Mesendoderm (in vitro differentiated cells): ENCODE results near the gene CCDC138.

Experiments used
- DNase-seq: peaks from one replicate; pipeline ENCODE4 v3.0.0; 2013
- H2AK5ac ChIP-seq: 2 replicates; pipeline ENCODE4 v1.6.1; 2013; ENCODE audit warnings: low read length, inconsistent platforms
- H2BK120ac ChIP-seq: 2 replicates; pipeline ENCODE4 v1.6.1; 2013; ENCODE audit warnings: low read depth, mild to moderate bottlenecking, low read length, moderate library complexity, mixed read lengths
- H2BK15ac ChIP-seq: replicated peaks from 2 replicates; pipeline ENCODE4 v1.6.1; 2013; ENCODE audit warnings: low read depth, mild to moderate bottlenecking, moderate library complexity
- H2BK5ac ChIP-seq: 2 replicates; pipeline ENCODE4 v1.6.1; 2013; ENCODE audit warnings: low read length, inconsistent platforms
- H3K18ac ChIP-seq: 2 replicates; pipeline ENCODE4 v1.6.1; 2013; ENCODE audit warnings: mild to moderate bottlenecking, low read length, mixed read lengths
- H3K23ac ChIP-seq: one replicate; pipeline ENCODE4 v1.6.1; 2013; ENCODE audit warnings: low read length
- H3K27ac ChIP-seq: 2 replicates; pipeline ENCODE4 v1.5.1; 2013; ENCODE audit warnings: low read depth, mild to moderate bottlenecking, inconsistent platforms, low read length, moderate library complexity
- H3K27me3 ChIP-seq: 2 replicates; pipeline ENCODE4 v1.6.1; 2013; ENCODE audit warnings: low read length, control low read depth, mild to moderate bottlenecking, inconsistent platforms; ENCODE audit not compliant: insufficient read depth, poor library complexity
- H3K36me3 ChIP-seq: 2 replicates; pipeline ENCODE4 v1.6.1; 2013; ENCODE audit warnings: low read length, inconsistent platforms; ENCODE audit not compliant: control insufficient read depth, insufficient read depth
- H3K4ac ChIP-seq: one replicate; pipeline ENCODE4 v1.6.1; 2013; ENCODE audit warnings: low read depth, mild to moderate bottlenecking, low read length, moderate library complexity
- H3K4me1 ChIP-seq: 2 replicates; pipeline ENCODE4 v1.6.1; 2013; ENCODE audit warnings: low read depth, low read length, inconsistent platforms; ENCODE audit not compliant: control insufficient read depth
- H3K4me2 ChIP-seq: 2 replicates; pipeline ENCODE4 v1.6.1; 2013; ENCODE audit warnings: low read length
- H3K4me3 ChIP-seq: 2 replicates; pipeline ENCODE4 v1.5.1; 2013; ENCODE audit warnings: mild to moderate bottlenecking, low read length
- H3K56ac ChIP-seq: one replicate; pipeline ENCODE4 v1.6.1; 2013; ENCODE audit warnings: low read length
- H3K79me1 ChIP-seq: 2 replicates; pipeline ENCODE4 v1.6.1; 2013; ENCODE audit warnings: low read length, inconsistent platforms
- H3K79me2 ChIP-seq: 2 replicates; pipeline ENCODE4 v1.6.1; 2013; ENCODE audit warnings: mild to moderate bottlenecking, low read length; ENCODE audit not compliant: control insufficient read depth, insufficient read depth
- H3K9ac ChIP-seq: 2 replicates; pipeline ENCODE4 v1.6.1; 2013; ENCODE audit warnings: low read length, inconsistent platforms
- H4K5ac ChIP-seq: one replicate; pipeline ENCODE4 v1.6.1; 2013; ENCODE audit warnings: low read length
- H4K8ac ChIP-seq: one replicate; pipeline ENCODE4 v1.6.1; 2013; ENCODE audit warnings: low read depth, mild to moderate bottlenecking, control low read depth, low read length, moderate library complexity
- WGBS: extraction: QIAGEN DNeasy Blood & Tissue Kit; methylation state at CpG from one replicate; pipeline ENCODE4 v1.1.7; 2013; ENCODE audit warnings: low lambda C conversion rate, missing lambda C conversion rate; ENCODE audit not compliant: insufficient coverage; ENCODE audit errors: extremely low coverage; 5-methylcytosine and 5-hydroxymethylcytosine counted together

The CCDC138 gene

DNA sequence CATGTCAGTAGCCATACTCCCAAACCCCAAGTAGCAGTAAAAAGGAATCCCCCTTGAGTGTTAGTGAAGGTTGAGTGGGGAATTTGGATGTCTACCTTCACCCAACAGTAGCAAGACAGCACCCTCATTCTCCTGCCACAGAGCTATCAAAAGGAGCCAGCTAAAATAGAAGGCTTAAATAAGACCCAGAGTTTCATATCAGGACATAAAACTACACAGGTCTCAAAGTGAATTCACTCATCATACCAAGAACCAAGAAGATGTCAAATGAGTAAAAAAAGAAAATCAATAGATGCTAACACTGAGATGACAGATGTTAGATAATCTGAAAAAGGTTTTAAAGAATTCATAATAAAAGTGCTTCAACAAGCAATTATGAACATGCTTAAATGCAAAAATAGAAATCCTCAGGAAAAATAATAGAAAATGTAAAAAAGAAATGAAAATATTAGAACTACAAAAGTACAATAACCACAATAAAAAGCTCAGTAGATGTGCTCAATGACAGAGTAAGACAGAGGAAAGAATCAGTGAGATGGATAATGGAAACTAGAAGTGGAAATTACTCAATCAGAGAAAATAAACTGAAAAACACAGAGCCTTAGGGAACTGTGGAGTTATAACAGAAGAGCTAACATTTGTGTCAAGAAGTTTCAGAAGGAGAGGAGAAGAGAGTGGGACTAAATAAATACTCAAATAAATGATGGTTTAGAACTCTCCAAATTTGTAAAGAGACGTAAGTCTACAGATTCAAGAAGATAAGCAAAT is 111.9 kb downstream of the CCDC138 start:
- no peak overlapping the region for H3K4ac ChIP-seq
- no peak overlapping the region for H2BK5ac ChIP-seq
- no peak overlapping the region for H2AK5ac ChIP-seq
- H3K79me1 ChIP-seq: no peaks in the 10 kb centered on the region
- no peak overlapping the region for H3K23ac ChIP-seq
- H3K79me2 ChIP-seq: no peaks in the 10 kb centered on the region
- no peak overlapping the region for H4K8ac ChIP-seq
- H3K4me3 ChIP-seq: no peak overlapping the region
- no peak overlapping the region for H3K56ac ChIP-seq
- DNase-seq: no peak
- H3K27ac ChIP-seq: no peak overlapping the region
- no CpG with 5 or more reads among the region's 1 CpG for WGBS
- no peak overlapping the region for H2BK120ac ChIP-seq
- H3K9ac ChIP-seq: no peak overlapping the region
- H3K36me3 ChIP-seq: no peaks in the 10 kb centered on the region
- H3K4me2 ChIP-seq: no peak overlapping the region
- no peaks in the 10 kb centered on the region for H3K4me1 ChIP-seq
- no peaks in the 10 kb centered on the region for H3K27me3 ChIP-seq
- no peak overlapping the region for H2BK15ac ChIP-seq
- no peak overlapping the region for H4K5ac ChIP-seq
- H3K18ac ChIP-seq: no peak overlapping the region

DNA sequence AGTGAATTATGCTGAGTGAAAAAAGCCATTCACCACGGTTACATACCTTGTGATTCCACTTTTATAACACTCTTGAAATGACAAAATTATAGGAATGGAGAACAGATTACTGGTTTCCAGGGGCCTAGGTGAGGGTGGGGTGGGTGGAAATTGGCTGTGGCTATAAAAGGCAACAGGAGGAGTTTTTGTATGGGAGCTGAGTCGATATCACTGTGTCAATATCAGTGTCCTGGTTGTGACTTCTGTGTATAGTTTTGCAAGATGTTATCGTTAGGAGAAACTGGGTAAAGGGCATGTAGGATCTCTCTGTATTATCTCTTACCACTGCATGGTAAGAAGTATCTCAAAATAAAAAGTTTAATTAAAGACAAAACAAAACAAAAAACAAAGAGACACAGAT is 118.1 kb downstream of the CCDC138 start:
- no peaks in the 10 kb centered on the region for H3K79me1 ChIP-seq
- H3K4me2 ChIP-seq: no peak overlapping the region
- H3K18ac ChIP-seq: no peak overlapping the region
- whole genome bisulfite sequencing: no CpG with 5 or more reads among the region's 3 CpGs
- H3K4me3 ChIP-seq: no peak overlapping the region
- DNase-seq: no peak
- H3K56ac ChIP-seq: no peak overlapping the region
- H3K79me2 ChIP-seq: no peaks in the 10 kb centered on the region
- no peaks in the 10 kb centered on the region for H3K27me3 ChIP-seq
- H3K27ac ChIP-seq: no peak overlapping the region
- H3K9ac ChIP-seq: no peak overlapping the region
- H3K4ac ChIP-seq: no peak overlapping the region
- H4K8ac ChIP-seq: no peak overlapping the region
- no peak overlapping the region for H2BK15ac ChIP-seq
- H2BK5ac ChIP-seq: no peak overlapping the region
- H2BK120ac ChIP-seq: no peak overlapping the region
- no peak overlapping the region for H2AK5ac ChIP-seq
- H4K5ac ChIP-seq: no peak overlapping the region
- H3K36me3 ChIP-seq: no peaks in the 10 kb centered on the region
- no peak overlapping the region for H3K23ac ChIP-seq
- no peaks in the 10 kb centered on the region for H3K4me1 ChIP-seq

DNA sequence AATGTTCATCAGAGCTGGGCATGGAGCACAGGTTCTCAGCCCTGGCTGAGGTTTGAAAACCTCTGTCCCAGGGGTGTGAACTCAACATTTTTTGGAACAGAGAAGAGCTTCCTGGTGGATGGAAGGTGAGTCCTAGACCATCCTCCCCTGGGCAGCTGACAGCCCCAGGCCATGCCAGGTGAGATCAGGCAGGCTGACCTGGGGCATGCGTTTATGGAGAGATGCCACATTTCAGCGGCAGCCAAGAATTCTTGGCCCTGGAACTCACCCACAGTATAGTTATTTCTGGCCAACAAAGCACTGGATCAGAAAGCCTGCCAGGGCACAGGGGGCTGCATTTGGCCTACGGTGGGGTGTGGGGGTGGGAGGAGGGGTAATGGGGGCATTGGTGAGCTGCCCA is 118.6 kb downstream of the CCDC138 start:
- H2AK5ac ChIP-seq: no peak overlapping the region
- H3K9ac ChIP-seq: no peak overlapping the region
- H3K4me3 ChIP-seq: no peak overlapping the region
- no peaks in the 10 kb centered on the region for H3K79me1 ChIP-seq
- no peak overlapping the region for H3K56ac ChIP-seq
- DNase-seq: no peak
- H4K5ac ChIP-seq: no peak overlapping the region
- H3K27ac ChIP-seq: no peak overlapping the region
- no peak overlapping the region for H3K4ac ChIP-seq
- H2BK5ac ChIP-seq: no peak overlapping the region
- H3K18ac ChIP-seq: no peak overlapping the region
- H3K4me1 ChIP-seq: no peaks in the 10 kb centered on the region
- H2BK120ac ChIP-seq: no peak overlapping the region
- H4K8ac ChIP-seq: no peak overlapping the region
- H2BK15ac ChIP-seq: no peak overlapping the region
- H3K27me3 ChIP-seq: no peaks in the 10 kb centered on the region
- H3K79me2 ChIP-seq: no peaks in the 10 kb centered on the region
- H3K23ac ChIP-seq: no peak overlapping the region
- no CpG with 5 or more reads among the region's 3 CpGs for WGBS
- H3K36me3 ChIP-seq: no peaks in the 10 kb centered on the region
- no peak overlapping the region for H3K4me2 ChIP-seq

- Histone ChIP-seq H3K4me1 (no peaks in the 10 kb centered on the region), H3K4me3 (no peak overlapping the region), H3K79me2 (no peaks in the 10 kb centered on the region), H3K56ac (no peak overlapping the region), H3K18ac (no peak overlapping the region), H3K27me3 (no peaks in the 10 kb centered on the region), H3K79me1 (no peaks in the 10 kb centered on the region), H2AK5ac (no peak overlapping the region), H3K27ac (no peak overlapping the region), H3K4ac (no peak overlapping the region), H3K36me3 (no peaks in the 10 kb centered on the region), H2BK15ac (no peak overlapping the region), H3K9ac (no peak overlapping the region), H2BK120ac (no peak overlapping the region), H2BK5ac (no peak overlapping the region), H3K23ac (no peak overlapping the region), H4K5ac (no peak overlapping the region), H4K8ac (no peak overlapping the region), H3K4me2 (no peak overlapping the region)
- WGBS: no CpG with 5 or more reads among the region's 13 CpGs
- DNase-seq: no peak
These were observed 119.3 kb downstream of the CCDC138 start for GRCh38 chr2:108905906-108906305.

DNA sequence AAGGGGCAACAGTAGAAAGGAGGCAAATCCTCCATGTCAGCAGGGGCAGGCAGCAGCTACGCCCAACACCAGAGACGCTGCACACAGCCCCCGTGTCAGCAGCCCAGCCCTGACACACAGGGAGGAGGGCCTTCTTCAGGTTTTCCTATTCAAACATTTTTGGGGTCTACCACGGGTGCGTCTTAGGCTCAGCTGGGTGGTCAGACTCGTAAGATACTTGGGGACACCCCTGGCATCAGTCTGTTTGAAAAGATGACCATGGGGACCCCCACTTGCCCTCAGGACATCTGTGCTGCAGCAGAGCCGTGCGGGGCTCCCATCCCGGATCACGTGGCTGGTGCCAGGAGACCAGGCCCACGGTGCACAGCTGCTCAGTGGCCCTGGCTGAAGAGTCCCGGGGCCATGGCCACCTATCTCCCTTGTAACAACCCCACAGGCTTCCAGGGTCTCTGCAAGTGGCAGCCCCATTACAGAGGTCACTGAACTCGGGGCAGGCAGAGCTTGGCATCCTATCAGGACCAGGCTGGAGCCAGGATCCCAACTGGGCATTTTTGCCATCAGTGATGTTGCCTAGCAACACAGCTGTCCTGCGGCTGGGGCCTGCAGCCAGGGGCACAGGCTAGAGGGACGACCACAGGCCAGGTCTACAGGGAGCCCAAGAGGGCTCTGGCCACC is 120.0 kb downstream of the CCDC138 start:
- Histone ChIP-seq H3K4me2 (no peak overlapping the region), H3K36me3 (no peaks in the 10 kb centered on the region), H2BK120ac (no peak overlapping the region), H3K4me3 (no peak overlapping the region), H2BK15ac (no peak overlapping the region), H3K27ac (no peak overlapping the region), H3K4ac (no peak overlapping the region), H2AK5ac (no peak overlapping the region), H3K27me3 (no peaks in the 10 kb centered on the region), H4K8ac (no peak overlapping the region), H3K9ac (no peak overlapping the region), H3K18ac (no peak overlapping the region), H3K79me1 (no peaks in the 10 kb centered on the region), H3K23ac (no peak overlapping the region), H3K56ac (no peak overlapping the region), H2BK5ac (no peak overlapping the region), H3K4me1 (no peaks in the 10 kb centered on the region), H4K5ac (no peak overlapping the region), H3K79me2 (no peaks in the 10 kb centered on the region)
- DNase-seq: no peak
- WGBS: no CpG with 5 or more reads among the region's 15 CpGs
